ENCODE measurements around the gene TMEM52.

TMEM52 gene

DNA sequence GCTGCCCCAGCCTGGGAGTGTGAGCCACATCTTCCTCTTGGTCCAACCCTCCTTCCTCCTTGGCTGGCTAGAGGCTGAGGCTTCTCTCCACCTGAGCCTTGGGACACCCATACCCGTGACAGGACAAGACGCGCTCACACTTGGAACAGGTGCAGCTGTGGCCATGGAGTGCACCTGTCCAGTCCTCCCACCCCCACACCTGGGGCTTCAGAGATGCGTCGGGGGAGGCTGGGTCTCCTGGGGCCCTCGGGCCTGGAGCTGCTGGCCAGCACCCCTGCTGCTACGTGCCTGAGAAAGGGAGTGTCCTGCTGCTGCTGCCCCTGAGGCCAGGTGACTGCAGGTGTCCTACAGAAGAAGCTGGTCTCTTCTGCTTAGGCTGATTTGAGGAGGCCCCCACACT lies 37.0 kb upstream of the TMEM52 start:
- TF ChIP-seq ZFX (IDR thresholded peaks at IDR 0.05; ENCODE audit: borderline replicate concordance) = no peak
- TF ChIP-seq, protein P1, sequence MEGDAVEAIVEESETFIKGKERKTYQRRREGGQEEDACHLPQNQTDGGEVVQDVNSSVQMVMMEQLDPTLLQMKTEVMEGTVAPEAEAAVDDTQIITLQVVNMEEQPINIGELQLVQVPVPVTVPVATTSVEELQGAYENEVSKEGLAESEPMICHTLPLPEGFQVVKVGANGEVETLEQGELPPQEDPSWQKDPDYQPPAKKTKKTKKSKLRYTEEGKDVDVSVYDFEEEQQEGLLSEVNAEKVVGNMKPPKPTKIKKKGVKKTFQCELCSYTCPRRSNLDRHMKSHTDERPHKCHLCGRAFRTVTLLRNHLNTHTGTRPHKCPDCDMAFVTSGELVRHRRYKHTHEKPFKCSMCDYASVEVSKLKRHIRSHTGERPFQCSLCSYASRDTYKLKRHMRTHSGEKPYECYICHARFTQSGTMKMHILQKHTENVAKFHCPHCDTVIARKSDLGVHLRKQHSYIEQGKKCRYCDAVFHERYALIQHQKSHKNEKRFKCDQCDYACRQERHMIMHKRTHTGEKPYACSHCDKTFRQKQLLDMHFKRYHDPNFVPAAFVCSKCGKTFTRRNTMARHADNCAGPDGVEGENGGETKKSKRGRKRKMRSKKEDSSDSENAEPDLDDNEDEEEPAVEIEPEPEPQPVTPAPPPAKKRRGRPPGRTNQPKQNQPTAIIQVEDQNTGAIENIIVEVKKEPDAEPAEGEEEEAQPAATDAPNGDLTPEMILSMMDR (IDR thresholded peaks at IDR 0.05) = no peak

DNA sequence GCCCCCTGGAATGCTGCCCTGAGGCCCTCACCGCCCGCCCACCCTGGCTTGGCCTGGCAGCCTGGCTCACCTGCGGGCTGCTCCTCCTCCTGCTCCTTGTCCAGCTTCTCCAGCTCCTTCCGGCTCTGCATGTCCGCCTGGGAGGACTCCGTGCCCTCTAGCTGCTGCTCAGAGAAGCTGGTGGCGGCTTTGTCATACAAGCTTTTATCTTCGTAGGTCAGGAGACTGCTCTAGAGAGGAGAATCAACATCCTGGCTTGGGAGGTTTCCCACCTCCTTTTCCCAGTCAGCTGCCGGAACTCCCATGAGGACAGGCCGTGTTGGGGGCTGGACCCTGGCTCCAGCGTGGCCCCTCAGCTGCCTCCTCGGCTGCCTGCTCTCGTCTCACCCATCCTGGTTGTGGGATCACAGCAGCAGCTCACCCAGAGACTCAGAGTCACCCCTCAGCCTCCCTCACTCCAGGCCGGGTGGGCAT lies 36.6 kb upstream of the TMEM52 start:
- no peak for TF ChIP-seq ZFX (IDR thresholded peaks at IDR 0.05; ENCODE audit: borderline replicate concordance)
- TF ChIP-seq, protein P1 (IDR thresholded peaks at IDR 0.05) = no peak
- H3K27ac ChIP-seq = no peak overlapping the region

More for the DNA sequence above, 37.0 kb upstream of the TMEM52 start:
- no peak overlapping the region for H3K27ac ChIP-seq

DNA sequence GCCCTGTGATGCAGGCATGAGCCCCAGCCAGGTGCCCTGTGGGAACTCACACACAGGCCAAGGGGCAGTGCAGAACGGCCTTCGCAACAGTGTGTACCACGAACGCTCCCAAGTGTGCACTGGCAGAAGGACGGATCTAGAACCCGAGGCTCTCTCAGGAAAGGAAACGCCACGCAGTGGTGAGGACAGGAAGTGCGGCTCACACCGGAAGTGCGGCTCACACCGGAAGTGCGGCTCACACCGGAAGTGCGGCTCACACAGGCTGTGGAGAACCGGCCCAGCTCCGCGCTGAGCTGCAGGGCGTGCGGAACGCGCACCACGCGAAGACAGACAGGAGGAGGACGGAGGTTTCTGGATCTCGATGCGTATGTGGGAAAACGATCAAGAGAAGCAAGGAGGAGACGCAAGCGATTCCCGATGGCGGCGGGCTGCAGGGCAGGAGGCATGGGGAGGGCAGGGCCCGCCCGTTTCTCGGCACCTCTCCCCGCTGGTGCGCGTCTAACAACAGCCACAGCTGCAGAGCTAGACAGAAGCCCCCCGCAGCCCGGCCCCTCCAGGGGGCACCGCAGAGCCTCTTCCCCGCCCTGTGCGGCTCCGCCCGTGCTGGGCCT lies 35.9 kb upstream of the TMEM52 start:
- no peak overlapping the region for H3K27ac ChIP-seq
- TF ChIP-seq, protein P1 (IDR thresholded peaks at IDR 0.05) = 0 out of 2 replicates have a peak, but pooled peaks have one; percentile 14
- no peak for TF ChIP-seq ZFX (IDR thresholded peaks at IDR 0.05; ENCODE audit: borderline replicate concordance)

DNA sequence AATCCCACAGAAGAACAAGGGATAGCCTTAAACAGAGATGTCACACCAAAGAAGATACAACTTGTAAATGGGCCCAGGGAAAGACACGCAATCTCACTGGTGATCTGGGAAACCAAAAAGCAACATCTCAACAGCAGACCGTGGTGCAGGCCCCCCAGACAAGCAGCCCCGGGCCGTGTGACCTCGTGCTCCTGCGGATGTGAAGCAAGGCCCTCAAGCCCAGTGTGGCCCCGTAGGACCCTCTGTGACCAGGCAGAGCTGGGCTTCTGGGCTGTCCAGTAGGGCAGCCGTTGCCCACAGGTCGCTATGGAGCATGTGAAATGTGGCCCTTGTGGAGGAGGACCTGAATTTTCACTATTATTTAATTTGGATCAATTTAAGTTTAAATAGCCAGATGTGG lies 34.9 kb upstream of the TMEM52 start:
- H3K27ac ChIP-seq = no peak overlapping the region
- no peak for TF ChIP-seq ZFX (IDR thresholded peaks at IDR 0.05; ENCODE audit: borderline replicate concordance)
- TF ChIP-seq, protein P1 (IDR thresholded peaks at IDR 0.05) = no peak

DNA sequence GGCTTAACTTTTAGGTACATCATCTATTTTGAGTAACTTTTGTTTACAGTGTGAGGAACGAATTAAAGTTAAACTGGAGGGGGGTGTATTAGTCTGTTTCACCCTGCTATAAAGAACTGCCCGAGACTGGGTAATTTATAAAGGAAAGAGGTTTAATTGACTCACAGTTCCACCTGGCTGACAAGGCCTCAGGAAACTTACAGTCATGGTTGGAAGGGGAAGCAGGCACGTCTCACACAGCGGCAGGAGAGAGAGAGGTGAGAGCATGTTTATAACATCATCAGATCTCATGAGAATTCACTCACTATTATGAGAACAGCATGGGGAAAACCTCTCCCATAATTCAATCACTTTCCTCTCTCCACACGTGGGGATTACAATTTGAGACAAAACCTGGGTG lies 31.9 kb upstream of the TMEM52 start:
- no peak for TF ChIP-seq ZFX (IDR thresholded peaks at IDR 0.05; ENCODE audit: borderline replicate concordance)
- TF ChIP-seq, protein P1 (IDR thresholded peaks at IDR 0.05) = no peak
- no peak overlapping the region for H3K27ac ChIP-seq

DNA sequence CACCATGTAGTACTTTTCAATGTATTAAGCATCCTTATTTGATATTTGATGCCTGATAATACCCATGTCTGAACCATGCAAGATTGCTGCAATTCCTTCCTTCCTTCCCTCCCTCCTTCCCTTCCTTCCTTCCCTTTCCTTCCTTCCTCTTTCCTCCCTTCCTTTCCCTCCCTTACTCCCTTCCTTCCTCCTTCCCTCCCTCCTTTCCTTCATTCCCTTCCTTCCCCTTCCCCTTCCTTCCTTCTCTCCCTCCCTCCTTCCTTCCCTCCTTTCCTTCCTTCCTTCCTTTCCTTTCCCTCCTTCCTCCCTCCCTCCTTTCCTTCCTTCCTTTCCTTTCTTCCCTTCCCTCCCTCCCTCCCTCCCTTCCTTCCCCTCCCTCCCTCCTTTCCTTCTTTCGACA lies 29.7 kb upstream of the TMEM52 start:
- no peak overlapping the region for H3K27ac ChIP-seq

DNA sequence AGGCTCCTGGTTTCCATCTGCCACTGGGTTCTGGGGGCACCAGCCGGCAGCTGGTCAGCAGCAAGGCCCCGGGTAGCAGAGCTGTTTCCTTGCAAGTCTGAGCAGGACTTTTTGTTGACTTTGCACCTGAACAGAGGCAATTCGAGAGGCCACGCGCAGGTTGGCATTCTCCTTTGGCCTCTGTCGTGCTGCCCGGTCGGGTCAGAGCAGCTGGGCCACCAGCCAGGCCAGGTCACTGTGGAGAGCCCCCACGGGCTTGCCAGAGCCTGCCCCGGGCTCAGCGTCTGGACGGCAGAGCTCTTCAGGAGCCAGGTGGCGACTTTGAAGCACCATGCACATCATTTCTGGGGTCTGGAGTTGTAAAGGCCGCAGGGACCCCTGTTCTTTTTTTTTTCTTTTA lies 28.4 kb upstream of the TMEM52 start:
- TF ChIP-seq ZFX (IDR thresholded peaks at IDR 0.05; ENCODE audit: borderline replicate concordance) = no peak
- TF ChIP-seq, protein P1 (IDR thresholded peaks at IDR 0.05) = no peak
- no peak overlapping the region for H3K27ac ChIP-seq

More for the DNA sequence above, 29.7 kb upstream of the TMEM52 start:
- TF ChIP-seq ZFX (IDR thresholded peaks at IDR 0.05; ENCODE audit: borderline replicate concordance) = no peak
- TF ChIP-seq, protein P1 (IDR thresholded peaks at IDR 0.05) = no peak
